ENCODE results near the gene PDZRN3.

PDZRN3 gene

DNA sequence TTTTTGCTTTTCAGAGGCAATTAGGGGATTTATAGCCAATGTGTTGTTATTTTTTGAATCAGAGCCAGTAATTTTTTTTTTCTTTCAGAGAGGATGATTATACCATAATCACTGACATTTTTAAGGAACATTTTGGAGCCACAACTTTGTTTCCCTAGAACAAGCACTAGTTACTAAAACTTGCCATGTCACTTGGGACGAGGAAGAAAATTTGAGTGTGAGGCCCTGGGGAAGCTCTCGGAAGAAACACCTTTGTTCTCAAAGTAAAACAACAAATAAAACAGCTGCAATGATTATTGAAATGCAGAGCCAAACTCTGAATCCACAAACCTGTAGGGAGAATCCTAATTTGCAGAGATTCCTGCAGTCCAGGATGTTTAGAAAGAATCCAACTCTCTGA lies 69.7 kb downstream of the PDZRN3 start:
- DNase-seq (ENCODE audit: low read depth), result no peak

DNA sequence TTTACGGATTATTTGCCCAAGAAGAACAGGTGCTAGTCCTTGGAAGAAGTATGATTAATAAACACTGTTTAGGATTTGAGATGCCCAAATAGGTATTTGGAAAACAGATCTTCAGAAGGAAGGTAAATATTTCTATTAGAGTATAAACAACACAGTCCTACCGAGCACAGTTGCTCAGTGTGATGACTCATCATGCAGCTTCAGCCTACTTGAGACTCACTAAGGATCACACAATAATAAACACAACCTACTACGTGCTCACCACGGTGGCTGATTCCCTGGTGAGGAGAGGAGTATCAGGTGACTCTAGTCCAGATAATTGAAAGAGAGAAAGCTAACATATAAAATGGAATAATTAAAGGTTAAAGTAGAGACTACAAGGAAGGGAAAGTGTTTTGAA lies 72.0 kb downstream of the PDZRN3 start:
- no peak for DNase-seq (ENCODE audit: low read depth)

DNA sequence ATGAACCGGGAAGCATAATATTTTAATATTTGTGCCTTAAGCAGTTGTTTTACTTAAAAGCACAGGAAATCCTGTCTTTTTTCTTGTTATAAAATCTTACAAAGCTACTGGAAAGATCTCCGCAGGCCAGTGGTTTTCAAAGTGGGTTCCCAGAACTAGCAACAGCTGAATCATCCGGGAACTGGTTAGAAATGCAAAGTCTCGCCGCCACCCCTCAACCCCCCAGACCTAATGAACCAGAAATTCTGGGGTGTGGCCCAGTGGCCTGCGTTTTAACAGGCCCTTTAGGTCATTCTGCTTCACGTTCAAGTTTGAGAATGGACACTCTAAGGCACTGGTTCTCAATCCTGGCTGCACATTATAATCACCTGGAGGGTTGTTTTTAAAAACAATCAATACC lies 74.7 kb downstream of the PDZRN3 start:
- DNase-seq (ENCODE audit: low read depth), result no peak

DNA sequence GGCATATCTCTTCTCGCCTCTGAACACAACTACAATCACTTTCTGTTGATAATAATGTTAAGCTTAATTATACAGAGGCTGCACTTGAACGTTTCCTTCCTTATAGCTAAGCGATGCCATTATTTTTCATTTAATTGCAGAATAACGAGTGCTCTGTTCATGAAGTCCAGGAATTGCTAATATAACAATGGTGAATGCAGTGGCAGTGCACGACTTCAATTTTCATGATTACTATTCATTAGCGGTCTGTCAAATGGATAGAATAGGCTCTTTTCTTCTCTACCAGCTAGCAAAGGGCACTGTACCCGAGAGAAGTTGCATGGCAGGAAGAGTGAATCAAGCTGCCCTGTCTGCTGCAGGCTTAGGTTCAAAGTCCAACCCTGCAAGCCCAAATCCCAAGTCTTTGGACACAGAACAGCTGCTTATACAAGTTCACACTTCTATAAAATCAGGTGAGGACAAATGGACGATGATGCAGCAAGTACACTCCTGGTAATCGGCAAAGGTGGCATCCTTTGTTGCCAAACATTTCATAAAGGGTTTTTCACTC lies 75.6 kb downstream of the PDZRN3 start:
- DNase-seq (ENCODE audit: low read depth), result no peak

DNA sequence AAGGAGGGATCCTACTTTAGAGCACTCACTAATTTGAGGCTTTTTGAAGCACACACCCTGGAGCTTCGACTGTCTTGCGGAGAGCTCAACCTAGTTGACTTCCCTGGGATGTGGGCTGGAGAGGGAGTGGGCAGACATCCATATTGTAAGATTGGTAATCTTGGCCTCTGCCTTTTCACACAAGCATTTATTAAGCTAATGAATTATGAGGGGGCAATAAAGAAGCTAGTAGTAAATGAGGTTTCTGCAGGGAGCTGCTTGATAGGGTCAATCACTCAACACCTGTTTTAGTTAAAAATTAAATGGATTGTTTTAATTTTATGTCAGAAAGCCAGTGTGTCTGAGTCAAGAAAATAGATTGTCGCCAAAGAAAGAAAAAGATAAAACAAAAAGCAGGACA lies 76.3 kb downstream of the PDZRN3 start:
- DNase-seq (ENCODE audit: low read depth), result no peak

DNA sequence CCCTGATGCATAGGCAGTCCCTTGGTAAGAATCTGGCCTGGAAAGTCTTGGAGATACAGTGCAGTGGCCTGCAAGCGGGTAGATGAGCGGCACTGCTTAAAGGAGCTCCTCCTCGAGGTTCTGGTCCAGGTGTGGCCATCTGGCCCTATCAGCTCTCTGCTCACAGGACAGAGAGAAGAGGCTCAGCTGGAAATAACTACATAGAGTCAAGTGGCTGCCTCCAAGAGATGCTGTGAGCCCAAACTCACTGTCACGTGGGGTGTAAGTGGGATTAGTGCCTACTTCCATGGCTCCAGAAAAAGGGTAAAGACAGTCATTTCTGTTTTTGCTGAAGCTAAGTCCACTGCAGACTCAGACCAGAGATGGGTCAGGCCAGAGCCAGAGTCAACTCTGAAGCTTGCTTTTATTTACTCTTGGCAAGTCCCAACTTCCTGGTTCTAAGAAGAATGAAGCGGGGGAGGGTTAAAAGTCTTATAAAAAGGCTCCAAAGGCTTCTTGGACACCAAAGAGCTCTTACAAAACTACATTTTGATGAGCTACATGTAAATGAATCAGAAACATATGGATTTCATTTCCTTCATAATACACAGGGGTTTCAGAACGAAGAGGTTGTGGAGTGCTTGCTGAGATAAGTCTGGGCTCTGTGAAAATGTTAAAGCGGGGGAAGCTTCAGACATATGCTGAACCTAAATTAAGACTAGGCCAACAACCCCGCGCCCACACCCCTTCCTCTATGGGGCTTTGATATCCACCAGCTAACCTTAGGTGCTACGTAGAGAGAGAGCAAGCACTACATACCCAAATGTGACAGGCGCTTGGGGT lies 77.1 kb downstream of the PDZRN3 start:
- DNase-seq (ENCODE audit: low read depth), result no peak

DNA sequence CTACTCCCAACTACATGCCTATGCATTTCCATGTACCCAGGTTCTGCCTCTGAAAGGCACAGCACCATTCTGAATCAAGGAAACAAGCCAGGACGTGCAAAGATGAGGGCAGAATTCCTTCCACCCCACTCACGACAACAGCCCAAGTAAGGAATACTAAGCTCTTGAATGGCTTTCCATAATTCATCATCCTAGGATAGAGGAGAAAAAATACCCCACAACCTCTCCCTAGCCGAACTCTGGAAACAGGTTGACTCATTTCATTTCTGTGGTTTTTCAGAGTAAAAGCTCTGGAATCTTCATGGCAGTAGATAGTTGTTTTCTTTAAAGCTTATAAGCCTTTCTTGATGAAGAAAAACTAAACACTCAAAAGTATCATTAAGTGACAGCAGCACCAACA lies 77.8 kb downstream of the PDZRN3 start:
- no peak for DNase-seq (ENCODE audit: low read depth)

DNA sequence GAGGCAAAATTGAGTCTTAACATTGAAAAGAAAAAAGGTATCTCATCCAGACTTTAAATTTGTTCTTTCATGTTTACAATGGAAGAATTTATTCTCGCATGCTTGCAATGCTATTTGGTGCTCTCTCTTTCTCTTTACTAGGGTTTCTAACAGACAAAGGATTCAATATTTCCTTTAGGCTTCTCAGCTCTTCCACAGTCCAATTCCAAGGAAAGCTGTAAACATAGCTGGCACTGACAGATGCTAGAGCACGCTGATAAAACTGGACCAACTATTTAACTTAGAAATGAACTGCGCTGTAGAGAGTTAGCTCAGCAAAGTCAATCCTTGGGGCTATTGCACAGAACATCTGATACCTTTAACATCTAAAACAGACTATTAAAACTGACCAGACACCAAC lies 81.3 kb downstream of the PDZRN3 start:
- DNase-seq (ENCODE audit: low read depth), result no peak

DNA sequence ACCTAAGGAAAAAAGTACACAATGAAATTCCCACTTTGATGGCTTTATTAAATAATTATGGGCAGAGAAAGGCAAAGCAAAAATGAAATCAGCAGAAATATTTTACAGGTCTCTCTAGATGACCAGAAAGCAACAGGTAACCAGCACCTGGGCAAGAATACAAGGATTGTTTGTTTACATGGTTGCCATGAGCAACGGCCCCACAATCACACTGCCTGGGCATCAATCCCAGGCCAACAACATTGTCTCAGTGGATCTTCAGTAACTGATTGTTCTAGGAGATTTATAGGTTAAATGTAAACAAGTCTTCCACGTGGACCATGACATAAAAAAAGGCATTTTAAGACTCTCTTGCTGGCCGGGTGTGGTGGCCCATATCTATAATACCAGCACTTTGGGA lies 82.6 kb downstream of the PDZRN3 start:
- no peak for DNase-seq (ENCODE audit: low read depth)

DNA sequence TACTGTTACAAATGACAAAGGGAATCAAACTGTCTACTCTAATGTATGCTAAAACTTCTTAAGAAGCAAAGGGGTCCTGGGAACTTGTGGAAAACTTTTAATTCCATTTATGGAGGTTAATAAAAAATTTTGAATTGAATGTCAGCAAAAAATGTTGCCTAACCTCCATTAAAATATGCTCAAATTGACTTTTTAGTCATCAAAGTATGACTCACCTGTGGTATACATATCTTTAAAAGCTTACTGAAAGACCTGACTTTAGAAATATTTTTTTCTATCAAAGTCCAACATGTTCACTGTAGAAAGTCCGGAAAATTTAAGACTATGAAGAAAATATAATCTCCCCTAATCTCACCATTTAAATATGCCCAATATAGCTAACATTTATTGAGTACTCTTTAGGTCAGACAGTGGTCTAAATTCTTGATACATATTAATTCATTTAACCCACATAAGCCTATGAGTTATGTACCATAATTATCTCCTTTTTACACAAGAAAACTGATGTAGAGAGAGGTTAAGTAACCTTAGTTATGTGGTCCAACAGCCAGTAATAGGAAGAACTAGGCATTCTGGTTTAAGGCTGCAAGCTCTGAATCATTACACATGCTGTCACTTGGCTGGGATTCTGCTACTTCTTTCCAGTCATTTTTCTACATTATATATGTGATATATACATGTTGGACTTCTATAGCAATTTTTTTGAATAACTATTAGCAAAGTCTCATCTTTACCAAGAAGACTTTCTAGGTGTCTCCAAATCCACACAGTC lies 83.6 kb downstream of the PDZRN3 start:
- no peak for DNase-seq (ENCODE audit: low read depth)

DNA sequence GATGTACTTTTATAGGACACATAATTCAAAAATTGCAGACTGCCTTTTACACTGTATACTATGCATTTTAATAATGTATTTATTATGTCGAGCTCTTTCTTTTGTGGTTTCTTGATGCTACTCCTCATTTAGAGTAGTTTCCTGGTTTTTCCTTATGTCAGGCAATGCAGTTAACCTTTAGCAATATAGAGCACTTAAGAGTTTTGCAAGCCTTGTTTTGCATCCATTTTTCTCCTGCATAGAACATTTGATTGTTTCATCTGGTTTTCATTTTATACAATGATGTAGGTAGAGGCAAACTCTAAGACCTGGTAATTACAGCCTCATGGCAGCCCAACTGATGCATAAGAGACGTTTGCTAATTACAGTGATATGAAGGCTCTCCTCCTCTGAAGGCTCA lies 86.3 kb downstream of the PDZRN3 start:
- DNase-seq (ENCODE audit: low read depth), result no peak

DNA sequence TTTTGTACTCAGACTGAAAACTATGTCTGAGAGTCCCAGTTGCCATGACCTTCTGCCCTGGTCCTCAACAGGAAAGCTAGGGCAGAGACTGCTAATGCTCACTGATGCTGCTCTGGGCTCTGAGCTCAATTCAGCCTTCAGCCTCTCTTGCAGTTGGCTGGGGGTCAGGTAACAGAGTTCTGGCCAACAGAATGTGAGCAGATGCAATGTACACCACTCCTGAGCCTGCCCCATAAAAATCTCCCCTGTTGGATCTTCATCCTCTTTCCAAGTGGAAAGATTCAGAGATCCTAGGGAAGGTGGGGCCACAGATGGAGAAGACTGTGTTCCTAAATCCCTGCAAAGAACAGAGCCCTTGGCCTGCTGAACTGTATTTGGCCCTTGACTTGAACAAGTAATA lies 87.8 kb downstream of the PDZRN3 start:
- DNase-seq (ENCODE audit: low read depth), result no peak

DNA sequence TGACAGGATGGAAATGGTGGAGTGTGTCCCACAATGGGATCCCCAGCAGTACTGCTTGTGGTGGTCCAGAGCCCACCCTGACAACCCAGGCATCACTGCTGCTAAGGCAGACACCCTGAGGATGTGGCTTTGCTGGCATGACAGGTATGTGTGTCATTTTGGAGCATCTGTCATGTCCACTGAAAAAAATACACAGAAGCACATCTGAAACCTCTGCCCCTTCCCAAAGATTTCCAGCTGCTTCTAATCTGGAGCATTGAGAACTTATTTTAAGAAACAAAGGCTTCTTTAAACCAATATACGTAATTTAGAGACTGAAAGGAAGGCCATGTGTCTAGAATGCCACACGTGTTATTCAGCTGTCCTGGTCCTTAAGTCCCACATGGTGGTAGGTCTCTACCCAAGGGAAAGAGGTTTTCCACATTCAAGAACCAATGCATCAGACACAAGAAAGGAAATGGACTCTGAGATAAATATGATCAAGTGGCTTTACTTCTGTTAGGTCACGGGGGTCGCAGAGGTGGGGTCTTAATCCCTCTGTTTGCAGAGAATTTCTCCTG lies 88.3 kb downstream of the PDZRN3 start:
- no peak for DNase-seq (ENCODE audit: low read depth)

DNA sequence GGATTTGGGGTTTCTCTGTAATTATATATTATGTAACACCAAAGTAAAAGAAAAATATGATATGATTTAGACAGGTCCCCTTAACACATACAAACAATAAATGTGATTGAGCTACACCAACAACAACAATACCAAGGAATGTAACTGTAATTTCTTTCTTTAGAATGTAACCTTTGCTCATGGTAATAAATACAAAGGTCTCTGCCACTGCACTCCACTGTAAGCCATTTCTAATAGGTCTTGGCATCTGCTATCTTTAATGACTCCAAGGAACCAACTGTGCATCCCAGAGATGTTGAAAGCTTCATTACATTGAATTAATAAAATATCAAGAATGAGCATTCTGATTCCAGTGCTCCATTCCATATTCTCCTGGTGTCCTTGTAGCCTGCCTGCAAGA lies 88.8 kb downstream of the PDZRN3 start:
- no peak for DNase-seq (ENCODE audit: low read depth)

DNA sequence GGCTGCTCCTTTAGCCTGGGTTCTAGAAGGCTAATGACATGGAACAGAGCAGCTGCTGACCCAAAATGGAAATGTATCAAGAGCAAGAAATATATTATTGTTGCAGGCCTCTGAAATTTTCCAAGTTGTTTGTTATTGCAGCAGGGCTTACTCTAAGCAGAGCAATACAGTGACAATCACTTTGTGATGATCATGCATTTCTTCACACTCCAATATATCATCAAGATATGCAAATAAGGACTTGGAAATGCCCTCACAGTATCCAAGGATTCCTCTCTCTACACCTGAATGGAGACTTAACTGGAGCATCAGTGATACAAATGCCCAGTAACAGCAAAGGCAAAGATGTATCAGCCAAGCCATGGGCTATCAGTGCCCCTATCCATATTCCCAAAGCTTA lies 89.6 kb downstream of the PDZRN3 start:
- no peak for DNase-seq (ENCODE audit: low read depth)

DNA sequence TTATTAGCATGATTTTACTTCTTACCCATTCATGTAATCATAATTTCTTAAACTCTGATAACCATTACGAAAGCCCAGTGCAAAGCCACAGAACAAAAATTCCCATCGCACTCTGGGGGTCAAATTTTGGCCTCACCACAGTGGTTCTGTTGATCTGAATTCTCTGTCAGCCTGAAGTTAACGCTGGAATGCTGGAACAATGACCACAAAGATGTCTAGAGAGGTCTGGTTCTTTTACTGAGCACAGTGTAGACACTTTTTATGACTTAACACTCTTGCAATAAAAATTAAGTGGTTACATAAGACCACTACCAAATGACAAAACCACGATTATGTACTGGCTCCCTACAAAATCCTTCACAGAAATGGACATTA lies 94.7 kb downstream of the PDZRN3 start:
- no peak for DNase-seq (ENCODE audit: low read depth)

DNA sequence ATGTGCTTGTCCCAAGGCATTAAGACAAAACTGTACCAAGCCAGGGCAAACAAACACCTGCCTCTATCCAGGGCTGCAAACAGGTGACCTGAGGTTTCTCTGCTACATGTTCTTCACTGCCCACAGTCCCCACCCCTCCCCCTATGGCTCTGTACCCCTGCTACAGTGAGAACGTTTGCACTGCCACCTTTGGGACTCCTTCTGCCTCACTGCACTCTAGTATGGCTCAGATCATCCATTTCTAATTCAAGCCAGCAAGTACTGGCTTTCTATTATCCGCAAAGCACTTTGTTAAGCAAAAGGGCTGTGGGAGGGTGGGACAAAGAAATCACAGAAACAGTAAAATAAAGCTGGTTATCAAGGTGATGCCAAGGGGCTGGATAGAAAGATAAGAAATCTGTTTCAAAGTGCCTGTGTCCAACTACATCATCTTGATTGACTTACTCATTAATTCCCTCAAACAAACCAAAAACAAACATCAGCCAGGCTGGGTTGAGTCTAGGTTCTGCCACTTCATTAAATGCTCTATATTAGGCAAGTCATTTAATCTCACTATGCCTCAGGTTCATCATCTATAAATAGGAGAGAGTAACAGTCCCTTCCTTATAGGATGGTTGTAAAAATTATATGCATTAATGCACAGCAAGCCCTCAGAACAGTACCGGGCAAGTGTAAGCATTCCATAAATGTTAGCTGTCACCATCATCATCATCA lies 95.3 kb downstream of the PDZRN3 start:
- DNase-seq (ENCODE audit: low read depth), result no peak

DNA sequence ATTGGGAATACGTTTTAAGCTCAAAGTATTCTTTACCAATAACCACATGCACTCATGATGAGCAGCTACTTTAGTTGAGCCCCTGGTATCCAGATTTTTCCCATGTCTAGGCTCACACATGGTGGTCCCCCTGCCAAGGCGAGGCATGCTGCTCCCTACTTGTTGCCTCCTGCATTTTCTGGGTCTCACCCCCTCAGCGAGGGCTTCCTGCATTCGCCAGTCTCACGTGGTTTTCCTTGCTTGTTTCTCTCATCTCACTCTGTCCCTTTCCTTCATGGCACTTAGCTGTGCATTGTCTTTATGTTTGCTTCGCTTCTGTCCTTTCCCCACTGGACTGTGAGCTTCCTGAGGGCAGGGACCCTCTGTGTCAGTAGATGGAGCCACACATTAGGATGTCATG lies 99.2 kb downstream of the PDZRN3 start:
- DNase-seq (ENCODE audit: low read depth), result no peak

DNA sequence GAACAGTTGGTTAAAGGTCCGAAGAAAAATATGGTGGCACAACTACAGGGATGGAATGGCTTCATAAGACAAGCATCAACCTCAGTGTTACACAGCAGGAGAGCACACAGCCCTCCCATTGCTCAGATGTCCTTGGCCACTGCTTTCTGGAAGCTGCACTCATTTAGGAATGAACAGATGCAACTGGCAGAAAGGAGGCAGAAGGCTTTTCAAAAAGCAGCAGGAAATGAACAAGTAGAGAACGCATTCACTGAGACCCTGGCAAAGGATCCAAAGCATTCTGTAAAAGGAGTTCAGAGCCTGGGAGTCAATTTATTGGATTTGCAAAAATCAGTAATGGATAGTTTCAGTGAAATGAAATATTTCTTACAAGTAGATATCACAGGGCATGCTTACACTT lies 101.1 kb downstream of the PDZRN3 start:
- no peak for DNase-seq (ENCODE audit: low read depth)

DNA sequence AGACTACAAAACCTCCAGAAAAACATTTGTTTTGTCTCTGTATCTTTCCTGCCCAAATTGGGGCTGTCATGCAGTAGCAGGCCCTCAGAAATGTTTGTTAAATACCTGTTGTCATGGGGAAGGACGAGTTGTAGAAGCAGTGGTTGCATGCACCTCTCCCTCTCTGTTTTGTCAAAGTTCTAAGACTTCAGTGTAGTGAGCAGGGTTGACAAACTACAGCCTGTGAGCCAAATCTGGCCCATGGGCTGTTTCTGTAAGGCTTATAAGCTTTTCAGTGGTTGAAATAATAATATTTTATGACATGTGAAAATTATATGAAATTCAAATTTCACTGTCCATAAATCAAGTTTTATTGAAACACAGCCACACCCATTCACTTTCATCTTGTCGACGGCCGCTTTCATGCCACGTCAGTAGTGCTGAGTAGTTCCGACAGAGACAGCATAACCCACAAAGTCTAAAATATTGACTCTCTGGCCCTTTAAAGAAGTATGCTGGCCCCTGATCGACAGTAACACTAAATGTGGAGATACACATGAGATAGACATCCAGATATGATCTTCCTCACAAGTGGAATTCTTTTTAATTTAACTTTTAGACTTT lies 102.9 kb downstream of the PDZRN3 start:
- DNase-seq (ENCODE audit: low read depth), result no peak

DNA sequence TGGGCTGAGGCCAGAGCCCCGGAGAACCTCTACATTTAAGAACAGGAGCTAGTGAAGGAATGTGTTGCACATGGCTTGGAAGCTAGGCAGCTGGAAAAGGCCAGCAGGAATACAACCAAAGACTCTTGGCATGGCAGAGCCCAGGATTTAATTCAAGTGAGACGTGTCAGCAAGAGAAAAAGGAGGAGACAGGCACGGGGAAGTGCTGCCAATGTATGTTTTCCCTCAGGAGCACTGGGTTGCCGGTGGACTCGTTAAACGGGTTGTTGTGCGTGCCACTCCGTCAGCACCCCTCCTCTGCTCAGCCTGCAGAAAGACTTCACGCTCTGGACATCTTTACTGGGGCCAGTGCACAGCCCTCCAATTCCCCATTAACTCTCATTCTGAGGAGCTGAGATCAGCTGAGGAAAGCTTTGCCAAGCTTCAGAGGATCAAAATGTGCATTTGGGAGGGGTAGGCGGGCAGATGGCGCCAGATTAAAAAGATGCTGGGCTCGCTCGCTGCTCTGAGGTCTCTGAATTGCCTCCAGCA lies 103.7 kb downstream of the PDZRN3 start:
- DNase-seq (ENCODE audit: low read depth), result no peak

DNA sequence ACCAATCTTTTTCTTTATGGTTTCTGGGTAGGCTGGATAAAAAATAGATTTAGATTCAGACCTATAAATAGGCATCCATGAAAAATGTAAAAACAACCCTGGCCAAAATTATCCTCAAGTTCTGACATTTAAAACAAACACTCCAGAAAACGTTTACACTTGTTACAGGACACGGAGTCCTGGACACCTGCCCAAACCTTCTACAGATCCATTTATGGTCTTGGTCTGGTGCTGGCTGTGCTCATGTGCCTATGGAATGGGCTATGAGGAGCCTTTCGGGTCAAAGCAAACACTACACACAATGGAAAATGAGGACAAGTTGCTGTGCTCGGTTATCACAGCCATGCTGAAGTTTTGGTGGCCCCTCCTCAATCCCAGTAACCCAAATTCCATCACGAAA lies 108.1 kb downstream of the PDZRN3 start:
- DNase-seq (ENCODE audit: low read depth), result no peak

Data from stimulated activated CD8-positive, alpha-beta memory T cell treated with anti-CD3 and anti-CD28 coated beads, Interleukin-15, amount 100 ng/mL, for 24 hours (primary cell).